ENCODE data around the gene LYST. TPM values are rescaled to one million over a fixed set of nuclear protein-coding genes. Genes with fewer than 3 reads are reported as not detected.

Gene LYST
- total RNA-seq, 1 donor from 2014 or later: 78.4 TPM

- no peak overlapping the region for H3K4me3 ChIP-seq
- no peaks in the 10 kb centered on the region for H3K9me3 ChIP-seq
- ATAC-seq: peak; percentile 79
- intact Hi-C loops (cut with DNase I): no loop called here
- H3K27me3 ChIP-seq: no peaks in the 10 kb centered on the region
- DNase-seq: no peak
- H3K27ac ChIP-seq: no peak overlapping the region
- peaks cover 18% of the 10 kb centered on the region for H3K4me1 ChIP-seq
- peak; percentile 47 for TF ChIP-seq CTCF (IDR thresholded peaks at IDR 0.05)
- no peaks in the 10 kb centered on the region for H3K36me3 ChIP-seq
Observed at GRCh38 chr1:235843461-235843961, 23.2 kb downstream of the LYST start.

DNA sequence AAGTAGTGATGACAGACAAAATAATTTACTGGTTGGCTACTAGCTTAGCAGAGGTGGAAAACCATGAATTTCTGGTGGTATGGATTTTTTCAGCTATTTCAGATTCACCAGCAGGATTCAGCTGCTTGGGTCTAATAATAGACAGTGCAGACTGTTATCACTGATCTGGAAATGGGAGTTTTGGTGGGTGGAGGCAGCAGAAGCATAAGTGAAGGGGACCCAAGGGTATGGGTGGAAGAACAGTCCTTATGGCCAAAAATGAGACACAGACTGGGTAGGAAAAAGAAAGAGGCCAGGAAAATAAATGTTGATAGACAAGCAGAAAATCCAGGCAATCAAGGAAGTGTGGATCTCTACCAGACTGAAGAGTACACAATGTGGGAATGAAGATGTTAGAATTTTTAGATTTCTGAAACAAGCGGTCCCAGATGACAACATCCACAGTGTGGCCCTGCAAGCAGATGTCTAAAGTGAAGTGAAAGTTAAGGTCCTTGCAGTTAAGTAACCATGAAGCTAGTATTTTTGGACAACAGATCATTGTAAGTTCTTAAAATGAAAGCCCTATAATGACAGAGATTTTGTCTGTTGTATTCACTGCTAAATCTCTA, 24.7 kb downstream of the LYST start:
- Histone ChIP-seq H3K9me3 (no peaks in the 10 kb centered on the region), H3K4me3 (no peak overlapping the region), H3K36me3 (no peaks in the 10 kb centered on the region), H3K4me1 (peaks cover 18% of the 10 kb centered on the region), H3K27ac (no peak overlapping the region), H3K27me3 (no peaks in the 10 kb centered on the region)
- no peak for TF ChIP-seq CTCF (IDR thresholded peaks at IDR 0.05)
- ATAC-seq (peak; percentile 40), DNase-seq (no peak)
- intact Hi-C loops (cut with DNase I): no loop called here

GRCh38 chr1:235838021-235838420, 28.7 kb downstream of the LYST start:
- no peaks in the 10 kb centered on the region for H3K36me3 ChIP-seq
- no peak for TF ChIP-seq CTCF (IDR thresholded peaks at IDR 0.05)
- intact Hi-C loops (cut with DNase I): no loop called here
- H3K4me3 ChIP-seq: no peak overlapping the region
- H3K27me3 ChIP-seq: no peaks in the 10 kb centered on the region
- no peak for DNase-seq
- no peak overlapping the region for H3K27ac ChIP-seq
- no peak for ATAC-seq
- peaks cover 20% of the 10 kb centered on the region for H3K4me1 ChIP-seq
- no peaks in the 10 kb centered on the region for H3K9me3 ChIP-seq

DNA sequence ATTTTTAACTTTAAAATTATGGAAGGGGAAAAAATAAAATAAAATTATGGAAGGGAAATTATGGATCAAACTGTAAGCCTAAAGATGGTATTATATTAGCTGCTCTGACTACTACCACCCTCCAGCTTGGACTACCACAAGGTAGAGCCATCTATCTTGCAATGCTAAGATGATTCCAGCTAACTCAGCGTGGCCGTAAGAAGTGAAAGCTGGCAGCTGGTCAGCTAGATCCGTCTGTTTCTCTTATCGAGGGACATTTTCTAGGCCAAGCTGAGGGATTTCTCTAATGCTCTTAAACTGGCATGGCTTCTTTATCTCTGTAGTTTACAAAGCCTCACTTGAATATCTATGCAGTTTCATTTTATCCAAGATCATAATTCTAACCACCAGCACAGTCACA, 31.5 kb downstream of the LYST start:
- ATAC-seq (peak; percentile 57), DNase-seq (no peak)
- no peaks in the 10 kb centered on the region for H3K27me3 ChIP-seq
- no peaks in the 10 kb centered on the region for H3K9me3 ChIP-seq
- peaks cover 3% of the 10 kb centered on the region for H3K36me3 ChIP-seq
- intact Hi-C loops (cut with DNase I): no loop called here
- H3K4me1 ChIP-seq: peaks cover 10% of the 10 kb centered on the region
- H3K4me3 ChIP-seq: peak overlapping the region; percentile 20
- H3K27ac ChIP-seq: peak overlapping the region; percentile 31
- peak; percentile 5 for TF ChIP-seq CTCF (IDR thresholded peaks at IDR 0.05)

- ATAC-seq (no peak), DNase-seq (no peak)
- Histone ChIP-seq H3K9me3 (no peaks in the 10 kb centered on the region), H3K27me3 (no peaks in the 10 kb centered on the region), H3K4me3 (no peak overlapping the region), H3K4me1 (peaks cover 10% of the 10 kb centered on the region), H3K36me3 (peaks cover 3% of the 10 kb centered on the region), H3K27ac (no peak overlapping the region)
- TF ChIP-seq CTCF (IDR thresholded peaks at IDR 0.05): no peak
- intact Hi-C loops (cut with DNase I): no loop called here
Observed at GRCh38 chr1:235834620-235835019, 32.1 kb downstream of the LYST start.

DNA sequence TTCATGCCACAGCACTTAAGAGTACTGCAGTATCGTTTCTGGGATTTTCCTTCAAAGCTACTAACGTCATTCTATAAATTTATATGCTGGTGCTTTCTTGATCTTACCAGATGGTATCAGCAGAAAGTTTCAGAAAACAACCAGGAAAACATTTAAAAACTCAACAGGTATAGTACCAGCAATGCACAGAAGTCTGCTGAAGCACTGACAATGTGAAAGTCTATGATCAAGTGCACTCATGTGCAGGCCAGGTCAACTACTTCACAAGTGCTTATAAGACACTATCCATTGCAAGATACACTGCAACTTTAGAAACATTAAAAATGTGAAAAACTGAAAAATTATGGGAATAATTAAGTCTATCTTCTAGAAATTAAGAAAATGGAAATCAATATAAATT, 34.7 kb downstream of the LYST start:
- no peak overlapping the region for H3K27ac ChIP-seq
- peaks cover 16% of the 10 kb centered on the region for H3K36me3 ChIP-seq
- H3K9me3 ChIP-seq: no peaks in the 10 kb centered on the region
- DNase-seq (no peak), ATAC-seq (no peak)
- no peak overlapping the region for H3K4me3 ChIP-seq
- H3K4me1 ChIP-seq: peaks cover 10% of the 10 kb centered on the region
- H3K27me3 ChIP-seq: no peaks in the 10 kb centered on the region
- TF ChIP-seq CTCF (IDR thresholded peaks at IDR 0.05): no peak
- intact Hi-C loops (cut with DNase I): no loop called here

All from upper lobe of right lung (tissue), 1 donor.